T-helper 1 cell treated with Interleukin-12 subunit alpha and Interleukin-12 subunit beta and Interleukin-4 antibody, amounts not matched to agents 30 μg/mL and 1 μg/mL, for 36 hours (primary cell): ENCODE data around the gene GOLPH3L.
"Not testable (repeated sequence)": the region's sequence is repeated elsewhere in the genome, so short reads cannot be mapped to it uniquely, and the experiment has no call there.

ENCODE experiments used
- H3K27ac Mint-ChIP-seq: one replicate; pipeline ENCODE4 v1.8.0; 2021; ENCODE audit warnings: mild to moderate bottlenecking, mixed read lengths
- H3K27me3 Mint-ChIP-seq: one replicate; pipeline ENCODE4 v1.8.0; 2021; ENCODE audit warnings: low read depth, mixed read lengths
- H3K36me3 Mint-ChIP-seq: one replicate; pipeline ENCODE4 v1.8.0; 2021; ENCODE audit warnings: low read depth, mixed read lengths
- H3K4me1 Mint-ChIP-seq: one replicate; pipeline ENCODE4 v1.8.0; 2021; ENCODE audit warnings: low read depth, mixed read lengths
- H3K4me3 Mint-ChIP-seq: one replicate; pipeline ENCODE4 v1.8.0; 2021; ENCODE audit warnings: mild to moderate bottlenecking, moderate library complexity, mixed read lengths
- H3K9me3 Mint-ChIP-seq: one replicate; pipeline ENCODE4 v1.8.0; 2021; ENCODE audit warnings: mixed read lengths

Gene GOLPH3L

GRCh38 chr1:150696995-150697927 lies at the start of gene GOLPH3L:
GOLPH3L (minus strand) TSS chr1:150697154; CDS start chr1:150694838, 2,316 bp downstream.
- Mint-ChIP-seq H3K4me3 (peak within 1 kb of the TSS; percentile 93), H3K4me1 (peaks cover 20% of the 10 kb centered on the region), H3K27me3 (peaks cover 18% of the 10 kb centered on the region), H3K27ac (peak within 1 kb of the TSS; percentile 80), H3K9me3 (no peaks in the 10 kb centered on the region), H3K36me3 (peaks cover 10% of the 10 kb centered on the region)

- Mint-ChIP-seq H3K27ac (no peak overlapping the region), H3K9me3 (no peaks in the 10 kb centered on the region), H3K36me3 (peaks cover 16% of the 10 kb centered on the region), H3K4me3 (no peak overlapping the region), H3K4me1 (no peaks in the 10 kb centered on the region), H3K27me3 (no peaks in the 10 kb centered on the region)
Measured at GRCh38 chr1:150730130-150730721, 33.3 kb upstream of the GOLPH3L start.

- no peak overlapping the region for H3K4me3 Mint-ChIP-seq
- H3K27ac Mint-ChIP-seq, result no peak overlapping the region
- no peaks in the 10 kb centered on the region for H3K4me1 Mint-ChIP-seq
- H3K9me3 Mint-ChIP-seq, result no peaks in the 10 kb centered on the region
- H3K36me3 Mint-ChIP-seq, result no peaks in the 10 kb centered on the region
- peaks cover 6% of the 10 kb centered on the region for H3K27me3 Mint-ChIP-seq
Measured at GRCh38 chr1:150724336-150724735, 27.4 kb upstream of the GOLPH3L start.

- no peaks in the 10 kb centered on the region for H3K4me1 Mint-ChIP-seq
- no peaks in the 10 kb centered on the region for H3K36me3 Mint-ChIP-seq
- peaks cover 9% of the 10 kb centered on the region for H3K27me3 Mint-ChIP-seq
- no peaks in the 10 kb centered on the region for H3K9me3 Mint-ChIP-seq
- H3K27ac Mint-ChIP-seq, result no peak within 1 kb of the TSS
- no peak within 1 kb of the TSS for H3K4me3 Mint-ChIP-seq
Measured at GRCh38 chr1:150720703-150721102, 23.7 kb upstream of the GOLPH3L start, which contains the start of gene HORMAD1. HORMAD1 (minus strand) TSS chr1:150720895; CDS start chr1:150719505, 1,390 bp downstream.

- Mint-ChIP-seq H3K4me3 (no peak overlapping the region), H3K4me1 (no peaks in the 10 kb centered on the region), H3K9me3 (no peaks in the 10 kb centered on the region), H3K36me3 (no peaks in the 10 kb centered on the region), H3K27me3 (peaks cover 9% of the 10 kb centered on the region), H3K27ac (no peak overlapping the region)
Measured at GRCh38 chr1:150720098-150720497, 23.1 kb upstream of the GOLPH3L start.

- Mint-ChIP-seq H3K27ac (no peak overlapping the region), H3K4me1 (no peaks in the 10 kb centered on the region), H3K27me3 (peaks cover 9% of the 10 kb centered on the region), H3K9me3 (no peaks in the 10 kb centered on the region), H3K36me3 (no peaks in the 10 kb centered on the region), H3K4me3 (no peak overlapping the region)
Measured at GRCh38 chr1:150718225-150718891, 21.4 kb upstream of the GOLPH3L start.

- H3K4me3 Mint-ChIP-seq, H3K36me3 Mint-ChIP-seq, H3K9me3 Mint-ChIP-seq, H3K27ac Mint-ChIP-seq, H3K4me1 Mint-ChIP-seq: not testable (repeated sequence)
- peaks cover 31% of the 10 kb centered on the region for H3K27me3 Mint-ChIP-seq
Measured at GRCh38 chr1:150709031-150709430, 12.1 kb upstream of the GOLPH3L start.

GRCh38 chr1:150708595-150708994 lies 11.6 kb upstream of the GOLPH3L start:
- Mint-ChIP-seq H3K27me3 (peaks cover 33% of the 10 kb centered on the region), H3K36me3 (no peaks in the 10 kb centered on the region), H3K4me1 (no peaks in the 10 kb centered on the region), H3K4me3 (no peak overlapping the region), H3K9me3 (no peaks in the 10 kb centered on the region), H3K27ac (no peak overlapping the region)

GRCh38 chr1:150706091-150706490 lies 9.1 kb upstream of the GOLPH3L start:
- no peaks in the 10 kb centered on the region for H3K9me3 Mint-ChIP-seq

GRCh38 chr1:150703427-150703826 lies 6.5 kb upstream of the GOLPH3L start:
- Mint-ChIP-seq H3K4me1 (peaks cover 2% of the 10 kb centered on the region), H3K27ac (no peak overlapping the region), H3K36me3 (no peaks in the 10 kb centered on the region), H3K4me3 (no peak overlapping the region), H3K9me3 (no peaks in the 10 kb centered on the region), H3K27me3 (peaks cover 47% of the 10 kb centered on the region)

More at GRCh38 chr1:150706091-150706490, 9.1 kb upstream of the GOLPH3L start:
- Mint-ChIP-seq H3K4me3 (no peak overlapping the region), H3K36me3 (no peaks in the 10 kb centered on the region), H3K27ac (no peak overlapping the region), H3K27me3 (peaks cover 46% of the 10 kb centered on the region), H3K4me1 (peaks cover 2% of the 10 kb centered on the region)

GRCh38 chr1:150696590-150696989 lies 364 bp downstream of the GOLPH3L start:
- no peaks in the 10 kb centered on the region for H3K9me3 Mint-ChIP-seq
- peak overlapping the region; percentile 93 for H3K4me3 Mint-ChIP-seq
- H3K27ac Mint-ChIP-seq, result peak overlapping the region; percentile 80
- peaks cover 12% of the 10 kb centered on the region for H3K27me3 Mint-ChIP-seq
- H3K4me1 Mint-ChIP-seq, result peaks cover 21% of the 10 kb centered on the region
- H3K36me3 Mint-ChIP-seq, result peaks cover 12% of the 10 kb centered on the region

- Mint-ChIP-seq H3K27ac (peak overlapping the region; percentile 20), H3K36me3 (peaks cover 15% of the 10 kb centered on the region), H3K4me3 (peak overlapping the region; percentile 81), H3K9me3 (no peaks in the 10 kb centered on the region), H3K27me3 (peaks cover 10% of the 10 kb centered on the region), H3K4me1 (peaks cover 23% of the 10 kb centered on the region)
Measured at GRCh38 chr1:150696162-150696561, 792 bp downstream of the GOLPH3L start.

GRCh38 chr1:150695561-150695960 lies 1.4 kb downstream of the GOLPH3L start:
- peaks cover 17% of the 10 kb centered on the region for H3K36me3 Mint-ChIP-seq
- peaks cover 4% of the 10 kb centered on the region for H3K27me3 Mint-ChIP-seq
- H3K4me3 Mint-ChIP-seq, result no peak overlapping the region
- no peaks in the 10 kb centered on the region for H3K9me3 Mint-ChIP-seq
- no peak overlapping the region for H3K27ac Mint-ChIP-seq
- peaks cover 25% of the 10 kb centered on the region for H3K4me1 Mint-ChIP-seq

- Mint-ChIP-seq H3K4me3 (no peak overlapping the region), H3K9me3 (no peaks in the 10 kb centered on the region), H3K27me3 (no peaks in the 10 kb centered on the region), H3K27ac (no peak overlapping the region), H3K36me3 (peaks cover 22% of the 10 kb centered on the region), H3K4me1 (peaks cover 24% of the 10 kb centered on the region)
Measured at GRCh38 chr1:150692720-150693119, 4.2 kb downstream of the GOLPH3L start.
